K562 (cell line): ENCODE results near the gene ADGRL3. TPM values are rescaled to one million over a fixed set of nuclear protein-coding genes. Genes with fewer than 3 reads are reported as not detected.

Experiments used
- ATAC-seq: fragments of 200-7000 bp; cut with Tn5 transposase; 3 replicates; pipeline ENCODE4 v1.9.1; 2020; ENCODE audit warnings: moderate library complexity
- BruUV-seq: library from RNA; stranded (reverse); fragments of 400-500 nt; replicated peaks from 2 replicates; lab custom pipeline; 2021; lab: Mats Ljungman, UMichigan
- CTCF ChIA-PET: fragments of 300-600 bp; formaldehyde crosslinking; extraction: SDS; loops from one replicate; lab custom pipeline; 2021; ENCODE audit warnings: low intra/inter-chr PET ratio; lab: Yijun Ruan, JAX
- POLR2A ChIA-PET: fragments of 300-600, 350-650 bp; sonication (Branson Sonifier 250); formaldehyde crosslinking; extraction: SDS; loops from one replicate; lab custom pipeline; 2021; ENCODE audit warnings: antibody characterized with exemption, inconsistent platforms; lab: Yijun Ruan, JAX
- DNase-seq, 4 experiments: peaks; one replicate each; pipeline versions ENCODE4 v3.0.0 to v3.0.0-alpha.2; 2011 to 2018; ENCODE audit warnings: low spot score in 3 of 4, mixed read lengths in 3 of 4; ENCODE audit errors: extremely low read depth in 1 of 4
- FAIRE-seq: peaks from 2 replicates; lab custom pipeline; 2011; peaks lifted over from hg19 to GRCh38; lab: Jason Lieb, UNC
- H2AFZ ChIP-seq: 2 replicates; pipeline ENCODE4 v1.6.0; 2011; ENCODE audit warnings: low read depth, low read length, control low read depth, inconsistent platforms
- H3K27ac ChIP-seq: fragments of 200-600 bp; 3 replicates; pipeline ENCODE4 v1.8.0; 2011; ENCODE audit warnings: low read depth, mild to moderate bottlenecking, control low read depth, inconsistent platforms, low read length, moderate library complexity, mixed read lengths; ENCODE audit errors: extremely low read depth
- H3K27me3 ChIP-seq, 2 experiments: fragments of 300-600 bp in 1 of 2; 2 replicates in 1 of 2; 3 replicates in 1 of 2; pipeline versions ENCODE4 v1.6.0 to v1.8.0; 2011; ENCODE audit warnings: inconsistent platforms in 2 of 2, low read length in 2 of 2, mild to moderate bottlenecking in 1 of 2, mixed read lengths in 1 of 2, moderate library complexity in 1 of 2; ENCODE audit not compliant: control insufficient read depth in 2 of 2, insufficient read depth in 2 of 2
- H3K36me3 ChIP-seq: fragments of 300-600 bp; 3 replicates; pipeline ENCODE4 v1.8.0; 2011; ENCODE audit warnings: mild to moderate bottlenecking, low read length, inconsistent platforms; ENCODE audit not compliant: control insufficient read depth, insufficient read depth
- H3K4me1 ChIP-seq, 2 experiments: fragments of 200-600 bp in 1 of 2; replicated peaks in 1 of 2; 2 replicates in 1 of 2; 3 replicates in 1 of 2; pipeline versions ENCODE4 v1.5.1 to v1.8.0; 2011; ENCODE audit warnings: inconsistent platforms in 2 of 2, low read length in 2 of 2, mild to moderate bottlenecking in 1 of 2, mixed read lengths in 1 of 2, moderate library complexity in 1 of 2; ENCODE audit not compliant: control insufficient read depth in 2 of 2, insufficient read depth in 2 of 2
- H3K4me2 ChIP-seq: 2 replicates; pipeline ENCODE4 v1.6.1; 2011; ENCODE audit warnings: low read length, control low read depth, inconsistent platforms, mixed read lengths; ENCODE audit not compliant: insufficient read depth
- H3K4me3 ChIP-seq: fragments of 200-600 bp; sonication (generic), shearing (Covaris generic); 2 replicates; pipeline ENCODE4 v1.5.1; 2016; ENCODE audit warnings: control low read depth, inconsistent platforms
- H3K79me2 ChIP-seq: fragments of 200-600 bp; 3 replicates; pipeline ENCODE4 v1.8.0; 2011; ENCODE audit warnings: low read length, inconsistent platforms; ENCODE audit not compliant: control insufficient read depth, insufficient read depth
- H3K9ac ChIP-seq, 2 experiments: 2 replicates each; pipeline versions ENCODE4 v1.6.0 to v1.6.1; 2011; ENCODE audit warnings: low read depth in 2 of 2, low read length in 2 of 2, control low read depth in 1 of 2, inconsistent platforms in 1 of 2, mild to moderate bottlenecking in 1 of 2, mixed read lengths in 1 of 2; ENCODE audit not compliant: insufficient read depth in 1 of 2
- H3K9me1 ChIP-seq: one replicate; pipeline ENCODE4 v1.6.0; 2011; ENCODE audit warnings: inconsistent platforms, mild to moderate bottlenecking, low read length, moderate library complexity; ENCODE audit not compliant: control insufficient read depth, insufficient read depth
- H3K9me3 ChIP-seq: replicated peaks from 2 replicates; pipeline ENCODE4 v1.5.1; 2011; ENCODE audit warnings: low read depth, low read length, inconsistent platforms; ENCODE audit not compliant: control insufficient read depth, insufficient read depth
- H4K20me1 ChIP-seq: replicated peaks from 2 replicates; pipeline ENCODE4 v1.6.1; 2011; ENCODE audit warnings: low read length, inconsistent platforms, mixed read lengths; ENCODE audit not compliant: control insufficient read depth, insufficient read depth
- LEF1 ChIP-seq: fragments of 450-650 bp; IDR thresholded peaks from 2 replicates; pipeline ENCODE4 v1.6.1; 2016; ENCODE audit warnings: mild to moderate bottlenecking
- WGBS: fragments of 100-300 bp; shearing (Covaris generic); methylation state at CpG from one replicate; pipeline ENCODE4 v1.1.6; 2016; ENCODE audit warnings: low coverage, mixed read lengths; ENCODE audit not compliant: insufficient coverage; ENCODE audit errors: missing lambda C conversion rate; 5-methylcytosine and 5-hydroxymethylcytosine counted together
- in situ Hi-C: fragments of 300-500 bp; cut with MboI; formaldehyde crosslinking; loops from 4 replicates; pipeline ENCODE4 v1.15.0; 2018; ENCODE audit warnings: inconsistent platforms, mixed read lengths
- intact Hi-C: fragments of 100-400 bp; cut with micrococcal nuclease; formaldehyde crosslinking; loops from 2 replicates; pipeline ENCODE4 v1.14.2; 2022
- polyA plus RNA-seq, 8 experiments: library from polyadenylated mRNA; depleted of rRNA in 4 of 8; stranded (reverse) in 5 of 8; unstranded in 3 of 8; fragments of >200 nt; fragmentation: Nextera tagmentation in 2 of 8; fragmentation: Illumina TruSeq in 1 of 8; extraction: Ambion mirVana in 2 of 8; extraction: Trizol in 1 of 8; gene quantifications; 2 replicates each; pipeline versions ENCODE4 v1.2.1 to v1.2.3, GENCODE V29; 2011 to 2014; ENCODE audit warnings: inconsistent platforms in 1 of 8, missing spikeins in 1 of 8
- total RNA-seq, 7 experiments: library from RNA; depleted of rRNA in 6 of 7; stranded (reverse); fragments of >200 nt in 6 of 7; fragmentation: Illumina TruSeq in 2 of 7; extraction: Trizol in 2 of 7; gene quantifications; 2 replicates each; pipeline versions ENCODE4 v1.2.1 to v1.2.3, GENCODE V29; 2011 to 2021; ENCODE audit warnings: low replicate concordance in 1 of 7
- TF ChIP-seq, protein P1 (sequence below): fragments of 450-650 bp; IDR thresholded peaks from 2 replicates; pipeline ENCODE4 v1.6.1; 2018; ENCODE audit not compliant: partially characterized antibody

The ADGRL3 gene
- total and polyA plus RNA-seq, 9 of the 15 experiments (the other 6 are each of a cell fraction or from before 2014, with no cell fraction given): 0.03 to 0.14 (median 0.04) TPM; not detected in 2

DNA sequence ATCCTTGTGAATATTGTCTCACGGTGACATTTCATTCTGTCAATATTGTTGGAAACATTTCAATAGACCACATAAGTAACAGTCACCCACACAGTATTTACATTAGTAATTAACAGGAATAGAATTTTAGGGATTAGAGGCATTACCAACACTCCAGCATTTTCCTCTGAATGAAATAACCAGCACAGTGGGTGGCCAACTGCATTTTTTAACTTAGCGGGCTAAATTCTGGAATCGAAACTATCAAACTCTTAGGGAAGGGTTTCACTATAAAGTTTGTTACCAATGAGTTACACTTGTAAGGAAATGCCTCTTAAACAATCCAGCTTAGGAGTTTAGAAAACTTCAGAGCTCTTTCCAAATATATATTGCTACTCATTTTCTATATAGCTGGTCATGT lies 403.0 kb downstream of the ADGRL3 start:
- intact Hi-C loops: no loop called here
- Histone ChIP-seq H3K9me3 (no peaks in the 10 kb centered on the region; the same call in 1 of the 2 replicates), H3K4me1 (no peaks in the 10 kb centered on the region), H3K27ac (no peak overlapping the region), H4K20me1 (no peaks in the 10 kb centered on the region), H3K27me3 (no peaks in the 10 kb centered on the region), H3K9ac (no peak overlapping the region), H3K36me3 (no peaks in the 10 kb centered on the region), H3K9me1 (no peaks in the 10 kb centered on the region)
- WGBS: 7% methylated on average over 3 of the region's 3 CpGs
- ATAC-seq: no peak
- TF ChIP-seq, protein P1, sequence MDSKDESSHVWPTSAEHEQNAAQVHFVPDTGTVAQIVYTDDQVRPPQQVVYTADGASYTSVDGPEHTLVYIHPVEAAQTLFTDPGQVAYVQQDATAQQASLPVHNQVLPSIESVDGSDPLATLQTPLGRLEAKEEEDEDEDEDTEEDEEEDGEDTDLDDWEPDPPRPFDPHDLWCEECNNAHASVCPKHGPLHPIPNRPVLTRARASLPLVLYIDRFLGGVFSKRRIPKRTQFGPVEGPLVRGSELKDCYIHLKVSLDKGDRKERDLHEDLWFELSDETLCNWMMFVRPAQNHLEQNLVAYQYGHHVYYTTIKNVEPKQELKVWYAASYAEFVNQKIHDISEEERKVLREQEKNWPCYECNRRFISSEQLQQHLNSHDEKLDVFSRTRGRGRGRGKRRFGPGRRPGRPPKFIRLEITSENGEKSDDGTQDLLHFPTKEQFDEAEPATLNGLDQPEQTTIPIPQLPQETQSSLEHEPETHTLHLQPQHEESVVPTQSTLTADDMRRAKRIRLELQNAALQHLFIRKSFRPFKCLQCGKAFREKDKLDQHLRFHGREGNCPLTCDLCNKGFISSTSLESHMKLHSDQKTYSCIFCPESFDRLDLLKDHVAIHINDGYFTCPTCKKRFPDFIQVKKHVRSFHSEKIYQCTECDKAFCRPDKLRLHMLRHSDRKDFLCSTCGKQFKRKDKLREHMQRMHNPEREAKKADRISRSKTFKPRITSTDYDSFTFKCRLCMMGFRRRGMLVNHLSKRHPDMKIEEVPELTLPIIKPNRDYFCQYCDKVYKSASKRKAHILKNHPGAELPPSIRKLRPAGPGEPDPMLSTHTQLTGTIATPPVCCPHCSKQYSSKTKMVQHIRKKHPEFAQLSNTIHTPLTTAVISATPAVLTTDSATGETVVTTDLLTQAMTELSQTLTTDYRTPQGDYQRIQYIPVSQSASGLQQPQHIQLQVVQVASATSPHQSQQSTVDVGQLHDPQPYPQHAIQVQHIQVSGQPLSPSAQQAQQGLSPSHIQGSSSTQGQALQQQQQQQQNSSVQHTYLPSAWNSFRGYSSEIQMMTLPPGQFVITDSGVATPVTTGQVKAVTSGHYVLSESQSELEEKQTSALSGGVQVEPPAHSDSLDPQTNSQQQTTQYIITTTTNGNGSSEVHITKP: no peak
- TF ChIP-seq LEF1: no peak
- TF ChIP-seq, all 486 proteins: peak for 0
- no TSS peak for BruUV-seq
- Histone ChIP-seq H3K79me2 (no peaks in the 10 kb centered on the region), H3K4me3 (no peak overlapping the region), H2AFZ (no peak overlapping the region), H3K4me2 (no peak overlapping the region)
- FAIRE-seq (no peak), DNase-seq (no peak)
- in situ Hi-C loops: no loop called here
- POLR2A ChIA-PET: no interaction called here
- CTCF ChIA-PET: no interaction called here
